ENCODE results near the gene CLC. TPM values are rescaled to one million over a fixed set of nuclear protein-coding genes. Genes with fewer than 3 reads are reported as not detected.

CLC gene
- total RNA-seq (1 to 10 TPM in 2 of 9 donors, not detected in 7; 1.2 to 8.2 TPM), polyA plus RNA-seq (under 1 TPM in 1 of 2 donors, not detected in 1; 0.15 TPM)
- long read RNA-seq, donor 1: 0 reads
- long read RNA-seq, donor 2: 0 reads
- long read RNA-seq, donor 3: 0 reads

DNA sequence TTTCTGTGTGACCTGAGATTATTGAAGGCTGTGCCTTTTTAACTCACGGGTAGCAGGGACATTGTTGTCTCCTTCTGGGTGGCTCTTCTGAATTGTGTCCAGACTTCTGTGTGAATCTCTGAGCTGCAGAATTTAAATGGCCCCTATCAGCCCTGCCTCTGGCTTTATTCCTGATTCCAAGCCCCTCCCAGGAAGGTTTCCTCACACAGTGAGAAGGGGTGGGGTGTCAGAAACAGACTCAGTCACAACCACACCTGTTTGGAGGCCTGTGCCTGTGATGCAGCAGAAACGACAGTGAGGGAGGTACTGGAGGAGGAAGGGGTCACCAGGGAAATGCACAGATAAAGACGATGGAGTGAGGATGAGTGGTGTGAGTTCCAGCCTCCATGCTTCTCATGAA, at the start of gene CLC:
Gene CLC (minus strand): TSS at position 139 of the 400 bp plus-strand sequence. CDS start 77 bp downstream, at position 62.
- intact Hi-C loops (cut with DNase I): no loop called here
- Histone ChIP-seq H3K27ac (no peak within 1 kb of the TSS), H3K4me1 (no peaks in the 10 kb centered on the region), H3K4me3 (peak within 1 kb of the TSS in 1 of 12 donors; percentile 31), H3K27me3 (peaks cover 0 to 16% (median 6%) of the 10 kb centered on the region in 9 donors), H3K36me3 (no peaks in the 10 kb centered on the region), H3K9me3 (no peaks in the 10 kb centered on the region)
- WGBS, 4 donors: 28 to 47% (median 43%) methylated on average over 3 of the region's 3 CpGs
- TF ChIP-seq CTCF (IDR thresholded peaks at IDR 0.05): no peak
- TF ChIP-seq POLR2A (IDR thresholded peaks at IDR 0.05): no peak
- ATAC-seq: no peak
- DNase-seq: no peak

DNA sequence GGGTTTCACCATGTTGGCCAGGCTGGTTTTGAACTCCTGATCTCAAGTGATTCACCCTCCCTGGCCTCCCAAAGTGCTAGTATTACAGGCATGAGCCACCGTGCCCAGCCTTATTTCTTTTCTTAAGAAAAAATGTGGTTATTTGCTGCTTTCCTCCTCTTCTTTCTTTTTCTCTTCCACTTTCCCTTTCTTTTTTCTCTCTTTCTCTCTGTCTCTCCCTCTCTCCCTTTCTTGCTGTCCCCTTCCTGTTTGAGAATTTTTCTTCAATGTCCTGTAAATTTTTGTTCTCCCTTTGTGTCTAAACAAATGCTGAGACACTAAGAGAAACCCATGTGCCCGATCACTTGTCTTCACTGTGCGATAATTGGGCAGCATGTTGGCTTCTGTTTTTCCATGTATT, 43.1 kb upstream of the CLC start:
- Histone ChIP-seq H3K4me1 (no peaks in the 10 kb centered on the region), H3K27ac (no peak overlapping the region), H3K4me3 (no peak overlapping the region), H3K27me3 (peaks cover 0 to 34% (median 3%) of the 10 kb centered on the region in 9 donors), H3K9me3 (no peaks in the 10 kb centered on the region), H3K36me3 (no peaks in the 10 kb centered on the region)
- intact Hi-C loops (cut with DNase I): no loop called here
- ATAC-seq: no peak
- 88 to 90% (median 89%) methylated on average over 3 of the region's 3 CpGs for WGBS, 4 donors
- no peak for DNase-seq
- no peak for TF ChIP-seq POLR2A (IDR thresholded peaks at IDR 0.05)
- TF ChIP-seq CTCF (IDR thresholded peaks at IDR 0.05): no peak

- ATAC-seq: no peak
- Histone ChIP-seq H3K4me1 (no peaks in the 10 kb centered on the region), H3K27ac (no peak within 1 kb of the TSS), H3K36me3 (no peaks in the 10 kb centered on the region), H3K4me3 (no peak within 1 kb of the TSS), H3K27me3 (peaks cover 0 to 16% (median 0%) of the 10 kb centered on the region in 9 donors), H3K9me3 (no peaks in the 10 kb centered on the region)
- no peak for TF ChIP-seq CTCF (IDR thresholded peaks at IDR 0.05)
- no peak for TF ChIP-seq POLR2A (IDR thresholded peaks at IDR 0.05)
- intact Hi-C loops (cut with DNase I): no loop called here
- 60 to 73% (median 65%) methylated on average over 4 of the region's 4 CpGs for WGBS, 4 donors
- no peak for DNase-seq
Observed at GRCh38 chr19:39778763-39779162, 40.9 kb upstream of the CLC start, which contains the start of gene LEUTX. LEUTX (plus strand) TSS chr19:39778854; CDS start chr19:39778921, 67 bp downstream.

GRCh38 chr19:39768786-39769185, 31.0 kb upstream of the CLC start:
- 53 to 69% (median 61%) methylated on average over 4 of the region's 4 CpGs for WGBS, 4 donors
- intact Hi-C loops (cut with DNase I): loop anchor here in 4 of 10 donors (5.0 to 10.0 kb wide), 2 partner anchors 214 to 216 kb away; no protein-coding TSS in a partner anchor
- TF ChIP-seq POLR2A (IDR thresholded peaks at IDR 0.05): no peak
- TF ChIP-seq CTCF (IDR thresholded peaks at IDR 0.05): no peak

More at GRCh38 chr19:39768786-39769185, 31.0 kb upstream of the CLC start:
- H3K36me3 ChIP-seq: no peaks in the 10 kb centered on the region
- ATAC-seq (no peak), DNase-seq (no peak)
- H3K27ac ChIP-seq: no peak overlapping the region
- no peaks in the 10 kb centered on the region for H3K4me1 ChIP-seq
- H3K27me3 ChIP-seq: peaks cover 0 to 9% (median 0%) of the 10 kb centered on the region in 9 donors
- H3K4me3 ChIP-seq: no peak overlapping the region
- peaks cover 0 to 12% (median 5%) of the 10 kb centered on the region in 12 donors for H3K9me3 ChIP-seq

Measured in heart left ventricle (tissue), 16 donors.